ENCODE results near the gene INCENP.
"Not testable (repeated sequence)": the region's sequence is repeated elsewhere in the genome, so short reads cannot be mapped to it uniquely, and the experiment has no call there.

Gene INCENP

DNA sequence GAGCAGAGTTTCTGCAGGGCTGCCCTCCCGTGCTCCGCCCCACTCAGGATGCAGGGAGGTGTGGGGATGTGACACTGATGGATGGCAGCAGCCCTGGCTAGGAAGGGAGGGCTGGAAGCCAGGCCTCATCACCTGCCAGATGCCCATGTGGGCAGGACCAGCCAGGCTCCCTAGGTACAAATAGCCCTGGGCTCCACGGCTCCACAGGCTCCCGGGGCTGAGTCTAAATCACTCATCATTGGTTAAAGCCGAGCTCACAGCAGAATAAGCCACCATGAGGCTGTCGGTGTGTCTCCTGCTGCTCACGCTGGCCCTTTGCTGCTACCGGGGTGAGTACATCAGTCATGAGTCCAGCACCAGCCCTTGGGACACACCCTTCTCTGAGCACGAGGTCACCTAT, 66.2 kb downstream of the INCENP start, which contains the start of gene SCGB1D1:
SCGB1D1 (plus strand) TSS at position 206 of the 400 bp plus-strand sequence; CDS start at position 275, 69 bp downstream.
- TF ChIP-seq, protein P1, sequence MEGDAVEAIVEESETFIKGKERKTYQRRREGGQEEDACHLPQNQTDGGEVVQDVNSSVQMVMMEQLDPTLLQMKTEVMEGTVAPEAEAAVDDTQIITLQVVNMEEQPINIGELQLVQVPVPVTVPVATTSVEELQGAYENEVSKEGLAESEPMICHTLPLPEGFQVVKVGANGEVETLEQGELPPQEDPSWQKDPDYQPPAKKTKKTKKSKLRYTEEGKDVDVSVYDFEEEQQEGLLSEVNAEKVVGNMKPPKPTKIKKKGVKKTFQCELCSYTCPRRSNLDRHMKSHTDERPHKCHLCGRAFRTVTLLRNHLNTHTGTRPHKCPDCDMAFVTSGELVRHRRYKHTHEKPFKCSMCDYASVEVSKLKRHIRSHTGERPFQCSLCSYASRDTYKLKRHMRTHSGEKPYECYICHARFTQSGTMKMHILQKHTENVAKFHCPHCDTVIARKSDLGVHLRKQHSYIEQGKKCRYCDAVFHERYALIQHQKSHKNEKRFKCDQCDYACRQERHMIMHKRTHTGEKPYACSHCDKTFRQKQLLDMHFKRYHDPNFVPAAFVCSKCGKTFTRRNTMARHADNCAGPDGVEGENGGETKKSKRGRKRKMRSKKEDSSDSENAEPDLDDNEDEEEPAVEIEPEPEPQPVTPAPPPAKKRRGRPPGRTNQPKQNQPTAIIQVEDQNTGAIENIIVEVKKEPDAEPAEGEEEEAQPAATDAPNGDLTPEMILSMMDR (IDR thresholded peaks at IDR 0.05; ENCODE audit: low read length), result no peak
- TF ChIP-seq EZH2 (optimal IDR thresholded peaks at IDR 0.05; ENCODE audit: low read depth, low read length), result no peak
- TF ChIP-seq EZH2phosphoT487 (IDR thresholded peaks at IDR 0.05; ENCODE audit: low read length), result no peak

DNA sequence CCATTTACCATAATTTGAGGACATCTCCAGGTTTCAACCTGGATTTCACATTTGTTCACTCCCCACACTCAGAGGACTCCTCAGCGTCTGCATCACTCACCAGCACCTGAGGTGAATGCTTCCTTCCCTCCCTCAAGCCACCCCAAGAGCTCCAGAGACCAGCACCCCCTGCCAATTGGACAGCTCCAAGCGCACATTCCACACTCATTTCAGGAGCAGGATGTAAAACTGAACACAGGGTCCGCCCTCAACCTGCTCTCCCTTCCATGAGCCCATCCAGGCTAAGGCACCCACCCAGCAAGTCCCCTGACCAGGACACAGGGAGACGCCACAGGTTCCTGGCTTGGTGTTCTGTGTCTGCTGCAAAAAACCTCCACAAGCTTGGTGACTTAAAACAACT, 70.1 kb downstream of the INCENP start:
- H3K9ac ChIP-seq (ENCODE audit: low read length), result no peak overlapping the region
- H3K4me1 ChIP-seq (ENCODE audit: low read length), result no peaks in the 10 kb centered on the region
- no peak overlapping the region for H3K4me2 ChIP-seq (ENCODE audit: low read depth, low read length)
- no peaks in the 10 kb centered on the region for H3K36me3 ChIP-seq (replicated peaks; ENCODE audit: insufficient read depth, low read length)
- H3K27ac ChIP-seq (ENCODE audit: low read length), result no peak overlapping the region
- peaks cover 24% of the 10 kb centered on the region for H3K27me3 ChIP-seq (replicated peaks; ENCODE audit: insufficient read depth, low read length)
- H3K9me3 ChIP-seq (replicated peaks; ENCODE audit: insufficient read depth, low read length), result no peaks in the 10 kb centered on the region
- no peaks in the 10 kb centered on the region for H3F3A ChIP-seq (ENCODE audit: insufficient read depth, low read length)
- DNase-seq, result no peak
- H4K20me1 ChIP-seq (ENCODE audit: insufficient read depth, low read length), result no peaks in the 10 kb centered on the region
- TF ChIP-seq EZH2phosphoT487 (IDR thresholded peaks at IDR 0.05; ENCODE audit: low read length) (no peak), EZH2 (optimal IDR thresholded peaks at IDR 0.05; ENCODE audit: low read depth, low read length) (no peak)
- TF ChIP-seq, protein P1 (IDR thresholded peaks at IDR 0.05; ENCODE audit: low read length), result no peak
- H3K9me2 ChIP-seq (replicated peaks; ENCODE audit: insufficient read depth, low read length), result no peaks in the 10 kb centered on the region
- no peak overlapping the region for H3K4me3 ChIP-seq (ENCODE audit: low read length)
- no peak overlapping the region for H2AFZ ChIP-seq (ENCODE audit: low read length)
- no peaks in the 10 kb centered on the region for H3K79me2 ChIP-seq (ENCODE audit: low read length)

More for the DNA sequence above, 66.2 kb downstream of the INCENP start, which contains the start of gene SCGB1D1:
- no peak within 1 kb of the TSS for H3K9ac ChIP-seq (ENCODE audit: low read length)
- H3K27ac ChIP-seq (ENCODE audit: low read length), result no peak within 1 kb of the TSS
- H3K27me3 ChIP-seq (replicated peaks; ENCODE audit: insufficient read depth, low read length), result peaks cover 24% of the 10 kb centered on the region
- H3F3A ChIP-seq (ENCODE audit: insufficient read depth, low read length), result no peaks in the 10 kb centered on the region
- no peak within 1 kb of the TSS for H3K4me2 ChIP-seq (ENCODE audit: low read depth, low read length)
- no peaks in the 10 kb centered on the region for H3K9me2 ChIP-seq (replicated peaks; ENCODE audit: insufficient read depth, low read length)
- no peaks in the 10 kb centered on the region for H3K4me1 ChIP-seq (ENCODE audit: low read length)
- H3K36me3 ChIP-seq (replicated peaks; ENCODE audit: insufficient read depth, low read length), result no peaks in the 10 kb centered on the region
- H3K4me3 ChIP-seq (ENCODE audit: low read length), result no peak within 1 kb of the TSS
- no peak for DNase-seq
- no peaks in the 10 kb centered on the region for H3K9me3 ChIP-seq (replicated peaks; ENCODE audit: insufficient read depth, low read length)
- no peaks in the 10 kb centered on the region for H4K20me1 ChIP-seq (ENCODE audit: insufficient read depth, low read length)
- H2AFZ ChIP-seq (ENCODE audit: low read length), result no peak within 1 kb of the TSS
- no peaks in the 10 kb centered on the region for H3K79me2 ChIP-seq (ENCODE audit: low read length)

DNA sequence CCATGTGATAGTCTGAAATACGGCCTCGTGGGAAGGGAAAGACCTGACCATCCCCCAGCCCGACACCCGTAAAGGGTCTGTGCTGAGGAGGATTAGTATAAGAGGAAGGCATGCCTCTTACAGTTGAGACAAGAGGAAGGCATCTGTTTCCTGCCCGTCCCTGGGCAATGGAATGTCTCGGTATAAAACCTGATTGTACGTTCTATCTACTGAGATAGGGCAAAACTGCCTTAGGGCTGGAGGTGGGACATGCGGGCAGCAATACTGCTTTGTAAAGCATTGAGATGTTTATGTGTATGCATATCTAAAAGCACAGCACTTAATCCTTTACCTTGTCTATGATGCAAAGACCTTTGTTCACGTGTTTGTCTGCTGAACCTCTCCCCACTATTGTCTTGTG, 71.2 kb downstream of the INCENP start:
- not testable (repeated sequence) for H3K9me2 ChIP-seq (replicated peaks; ENCODE audit: insufficient read depth, low read length); H3K4me2 ChIP-seq (ENCODE audit: low read depth, low read length); H3K9me3 ChIP-seq (replicated peaks; ENCODE audit: insufficient read depth, low read length); H3K79me2 ChIP-seq (ENCODE audit: low read length); H3K9ac ChIP-seq (ENCODE audit: low read length); H2AFZ ChIP-seq (ENCODE audit: low read length); H3K4me1 ChIP-seq (ENCODE audit: low read length); H3K36me3 ChIP-seq (replicated peaks; ENCODE audit: insufficient read depth, low read length); DNase-seq; H3K4me3 ChIP-seq (ENCODE audit: low read length); H4K20me1 ChIP-seq (ENCODE audit: insufficient read depth, low read length); H3K27ac ChIP-seq (ENCODE audit: low read length); H3F3A ChIP-seq (ENCODE audit: insufficient read depth, low read length)
- H3K27me3 ChIP-seq (replicated peaks; ENCODE audit: insufficient read depth, low read length), result peaks cover 24% of the 10 kb centered on the region

DNA sequence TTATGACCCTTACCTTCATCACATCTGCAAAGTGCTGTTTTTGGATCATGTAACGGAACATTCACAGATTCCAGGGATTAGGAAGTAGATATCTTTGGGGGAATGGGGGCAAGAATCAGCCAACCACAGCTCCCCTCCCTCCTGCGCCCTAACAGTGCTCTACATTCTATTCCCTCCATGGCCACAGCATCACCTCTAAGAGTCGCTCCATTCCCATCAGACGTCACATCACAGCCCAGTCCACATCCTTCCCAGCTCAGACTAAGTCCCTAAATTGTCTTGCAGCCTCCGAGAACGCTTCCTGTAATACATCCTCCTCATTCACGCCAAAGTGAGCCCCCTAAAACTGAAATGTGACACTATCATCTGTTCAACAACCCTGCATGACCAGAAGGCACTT, 72.1 kb downstream of the INCENP start:
- Histone ChIP-seq H3K4me3 (ENCODE audit: low read length) (no peak overlapping the region), H3K9me3 (replicated peaks; ENCODE audit: insufficient read depth, low read length) (no peaks in the 10 kb centered on the region)

DNA sequence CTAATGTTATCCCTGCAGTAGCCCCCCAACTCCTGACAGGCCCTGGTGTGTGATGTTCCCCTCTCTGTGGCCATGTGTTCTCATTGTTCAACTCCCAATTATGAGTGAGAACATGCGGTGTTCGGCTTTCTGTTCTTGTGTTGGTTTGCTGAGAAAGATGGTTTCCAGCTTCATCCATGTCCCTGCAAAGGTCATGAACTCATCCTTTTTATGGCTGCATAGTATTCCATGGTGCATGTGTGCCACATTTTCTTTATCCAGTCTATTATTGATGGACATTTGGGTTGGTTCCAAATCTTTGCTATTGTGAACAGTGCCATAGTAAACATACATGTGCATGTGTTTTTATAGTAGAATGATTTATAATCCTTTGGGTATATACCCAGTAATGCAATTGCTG, 73.6 kb downstream of the INCENP start:
- H3K4me1 ChIP-seq (ENCODE audit: low read length); H2AFZ ChIP-seq (ENCODE audit: low read length); H3F3A ChIP-seq (ENCODE audit: insufficient read depth, low read length); H3K27me3 ChIP-seq (replicated peaks; ENCODE audit: insufficient read depth, low read length); H3K36me3 ChIP-seq (replicated peaks; ENCODE audit: insufficient read depth, low read length); H3K9me3 ChIP-seq (replicated peaks; ENCODE audit: insufficient read depth, low read length); H3K27ac ChIP-seq (ENCODE audit: low read length); H4K20me1 ChIP-seq (ENCODE audit: insufficient read depth, low read length); DNase-seq; H3K4me3 ChIP-seq (ENCODE audit: low read length); H3K4me2 ChIP-seq (ENCODE audit: low read depth, low read length); H3K79me2 ChIP-seq (ENCODE audit: low read length); H3K9ac ChIP-seq (ENCODE audit: low read length); H3K9me2 ChIP-seq (replicated peaks; ENCODE audit: insufficient read depth, low read length): not testable (repeated sequence)

More for the DNA sequence above, 72.1 kb downstream of the INCENP start:
- Histone ChIP-seq H3K27me3 (replicated peaks; ENCODE audit: insufficient read depth, low read length) (peaks cover 17% of the 10 kb centered on the region), H3K4me2 (ENCODE audit: low read depth, low read length) (no peak overlapping the region), H3K9me2 (replicated peaks; ENCODE audit: insufficient read depth, low read length) (no peaks in the 10 kb centered on the region), H3K4me1 (ENCODE audit: low read length) (no peaks in the 10 kb centered on the region), H3K36me3 (replicated peaks; ENCODE audit: insufficient read depth, low read length) (no peaks in the 10 kb centered on the region), H3K79me2 (ENCODE audit: low read length) (no peaks in the 10 kb centered on the region), H3F3A (ENCODE audit: insufficient read depth, low read length) (no peaks in the 10 kb centered on the region), H4K20me1 (ENCODE audit: insufficient read depth, low read length) (no peaks in the 10 kb centered on the region), H3K9ac (ENCODE audit: low read length) (no peak overlapping the region), H2AFZ (ENCODE audit: low read length) (no peak overlapping the region), H3K27ac (ENCODE audit: low read length) (no peak overlapping the region)
- DNase-seq, result no peak
- TF ChIP-seq, protein P1 (IDR thresholded peaks at IDR 0.05; ENCODE audit: low read length), result no peak
- TF ChIP-seq EZH2phosphoT487 (IDR thresholded peaks at IDR 0.05; ENCODE audit: low read length) (no peak), EZH2 (optimal IDR thresholded peaks at IDR 0.05; ENCODE audit: low read depth, low read length) (no peak)
